Endothelial cell of umbilical vein (primary cell): Measurements from ENCODE around the gene ANO6.

Experiments used
- CTCF ChIP-seq, 2 donors: IDR thresholded peaks; 1 replicate in 1 of 2; 2 replicates in 1 of 2; pipeline ENCODE4 v1.5.1; 2011; ENCODE audit warnings: low read length in 2 of 2, mild to moderate bottlenecking in 2 of 2, moderate library complexity in 2 of 2, control low read depth in 1 of 2, inconsistent platforms in 1 of 2, low read depth in 1 of 2; ENCODE audit not compliant: insufficient read depth in 1 of 2; ENCODE audit errors: extremely low read depth in 1 of 2
- JUN ChIP-seq: IDR thresholded peaks from 2 replicates; pipeline ENCODE4 v1.6.1; 2011; ENCODE audit warnings: borderline replicate concordance, low read depth; ENCODE audit not compliant: insufficient read length, insufficient read depth
- MAX ChIP-seq: IDR thresholded peaks from 2 replicates; pipeline ENCODE4 v1.6.1; 2011; ENCODE audit not compliant: insufficient read depth, insufficient read length
- POLR2A ChIP-seq: IDR thresholded peaks from 2 replicates; pipeline ENCODE4 v1.6.1; 2012; ENCODE audit warnings: low read depth, mild to moderate bottlenecking, control low read depth, low read length

- TF ChIP-seq CTCF (IDR thresholded peaks at IDR 0.05; ENCODE audit: extremely low read depth in 1 of 2, insufficient read depth in 1 of 2, low read depth in 1 of 2, low read length in 2 of 2) (no peak), JUN (no peak), MAX (no peak), POLR2A (no peak)
Observed at GRCh38 chr12:45259675-45260074, 43.8 kb downstream of the ANO6 start.
